ENCODE data around the gene NEURL4. TPM values are rescaled to one million over a fixed set of nuclear protein-coding genes. Genes with fewer than 3 reads are reported as not detected.

Gene NEURL4
- total RNA-seq, 1 donor from 2014 or later = 75.2 TPM

DNA sequence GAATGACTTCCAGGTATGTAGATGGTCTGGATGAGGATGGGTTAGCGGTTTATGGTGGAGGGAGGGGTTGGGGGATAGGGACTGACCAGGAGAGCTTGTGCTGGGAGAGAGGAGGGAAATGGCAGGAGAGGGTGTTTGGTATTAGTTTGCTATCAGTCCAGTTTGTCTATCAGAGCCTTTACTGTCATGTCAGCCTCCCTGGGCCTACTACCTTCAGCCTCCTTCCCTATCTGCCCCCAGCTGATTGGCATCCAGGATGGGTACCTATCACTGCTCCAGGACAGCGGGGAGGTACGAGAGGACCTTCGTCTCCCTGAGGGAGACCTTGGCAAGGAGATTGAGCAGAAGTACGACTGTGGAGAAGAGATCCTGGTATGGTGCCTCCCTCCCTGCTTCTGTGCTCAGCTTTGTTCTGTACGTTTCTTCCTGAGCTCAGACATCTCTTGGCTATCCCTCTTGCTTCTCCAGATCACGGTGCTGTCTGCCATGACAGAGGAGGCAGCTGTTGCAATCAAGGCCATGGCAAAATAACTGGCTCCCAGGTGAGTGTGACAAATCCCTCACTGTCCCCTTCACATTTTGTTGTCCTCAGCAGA is 17.9 kb downstream of the NEURL4 start:
- Mint-ChIP-seq H3K9me3 (ENCODE audit: low read depth) (no peaks in the 10 kb centered on the region), H3K36me3 (ENCODE audit: insufficient read depth) (peaks cover 24% of the 10 kb centered on the region), H3K4me1 (ENCODE audit: low read depth) (peaks cover 25% of the 10 kb centered on the region), H3K27ac (no peak overlapping the region), H3K27me3 (no peaks in the 10 kb centered on the region), H3K4me3 (ENCODE audit: low read depth) (no peak overlapping the region)
- no peak for DNase-seq (ENCODE audit: low spot score, unreplicated experiment)
- TF ChIP-seq, protein P1, sequence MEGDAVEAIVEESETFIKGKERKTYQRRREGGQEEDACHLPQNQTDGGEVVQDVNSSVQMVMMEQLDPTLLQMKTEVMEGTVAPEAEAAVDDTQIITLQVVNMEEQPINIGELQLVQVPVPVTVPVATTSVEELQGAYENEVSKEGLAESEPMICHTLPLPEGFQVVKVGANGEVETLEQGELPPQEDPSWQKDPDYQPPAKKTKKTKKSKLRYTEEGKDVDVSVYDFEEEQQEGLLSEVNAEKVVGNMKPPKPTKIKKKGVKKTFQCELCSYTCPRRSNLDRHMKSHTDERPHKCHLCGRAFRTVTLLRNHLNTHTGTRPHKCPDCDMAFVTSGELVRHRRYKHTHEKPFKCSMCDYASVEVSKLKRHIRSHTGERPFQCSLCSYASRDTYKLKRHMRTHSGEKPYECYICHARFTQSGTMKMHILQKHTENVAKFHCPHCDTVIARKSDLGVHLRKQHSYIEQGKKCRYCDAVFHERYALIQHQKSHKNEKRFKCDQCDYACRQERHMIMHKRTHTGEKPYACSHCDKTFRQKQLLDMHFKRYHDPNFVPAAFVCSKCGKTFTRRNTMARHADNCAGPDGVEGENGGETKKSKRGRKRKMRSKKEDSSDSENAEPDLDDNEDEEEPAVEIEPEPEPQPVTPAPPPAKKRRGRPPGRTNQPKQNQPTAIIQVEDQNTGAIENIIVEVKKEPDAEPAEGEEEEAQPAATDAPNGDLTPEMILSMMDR (IDR thresholded peaks at IDR 0.05; ENCODE audit: unreplicated experiment) = no peak

DNA sequence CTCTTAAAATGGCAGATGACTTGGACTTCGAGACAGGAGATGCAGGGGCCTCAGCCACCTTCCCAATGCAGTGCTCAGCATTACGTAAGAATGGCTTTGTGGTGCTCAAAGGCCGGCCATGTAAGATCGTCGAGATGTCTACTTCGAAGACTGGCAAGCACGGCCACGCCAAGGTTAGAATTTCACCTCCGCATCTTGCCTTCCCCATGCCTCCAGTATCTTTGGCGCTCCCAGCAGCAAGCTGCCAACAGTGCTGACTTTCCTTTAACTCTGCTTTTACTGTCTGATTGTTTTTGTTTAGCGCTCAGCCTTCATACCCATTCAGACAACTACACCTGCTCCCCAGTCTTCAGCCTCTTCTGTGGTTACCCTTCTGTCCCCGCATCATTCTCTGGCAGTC is 19.5 kb downstream of the NEURL4 start:
- peak overlapping the region; percentile 92 for H3K27ac Mint-ChIP-seq
- TF ChIP-seq, protein P1 (IDR thresholded peaks at IDR 0.05; ENCODE audit: unreplicated experiment) = no peak
- H3K4me3 Mint-ChIP-seq (ENCODE audit: low read depth) = peak overlapping the region; percentile 93
- peaks cover 24% of the 10 kb centered on the region for H3K4me1 Mint-ChIP-seq (ENCODE audit: low read depth)
- peaks cover 24% of the 10 kb centered on the region for H3K36me3 Mint-ChIP-seq (ENCODE audit: insufficient read depth)
- DNase-seq (ENCODE audit: low spot score, unreplicated experiment) = no peak
- no peaks in the 10 kb centered on the region for H3K9me3 Mint-ChIP-seq (ENCODE audit: low read depth)
- H3K27me3 Mint-ChIP-seq = no peaks in the 10 kb centered on the region

DNA sequence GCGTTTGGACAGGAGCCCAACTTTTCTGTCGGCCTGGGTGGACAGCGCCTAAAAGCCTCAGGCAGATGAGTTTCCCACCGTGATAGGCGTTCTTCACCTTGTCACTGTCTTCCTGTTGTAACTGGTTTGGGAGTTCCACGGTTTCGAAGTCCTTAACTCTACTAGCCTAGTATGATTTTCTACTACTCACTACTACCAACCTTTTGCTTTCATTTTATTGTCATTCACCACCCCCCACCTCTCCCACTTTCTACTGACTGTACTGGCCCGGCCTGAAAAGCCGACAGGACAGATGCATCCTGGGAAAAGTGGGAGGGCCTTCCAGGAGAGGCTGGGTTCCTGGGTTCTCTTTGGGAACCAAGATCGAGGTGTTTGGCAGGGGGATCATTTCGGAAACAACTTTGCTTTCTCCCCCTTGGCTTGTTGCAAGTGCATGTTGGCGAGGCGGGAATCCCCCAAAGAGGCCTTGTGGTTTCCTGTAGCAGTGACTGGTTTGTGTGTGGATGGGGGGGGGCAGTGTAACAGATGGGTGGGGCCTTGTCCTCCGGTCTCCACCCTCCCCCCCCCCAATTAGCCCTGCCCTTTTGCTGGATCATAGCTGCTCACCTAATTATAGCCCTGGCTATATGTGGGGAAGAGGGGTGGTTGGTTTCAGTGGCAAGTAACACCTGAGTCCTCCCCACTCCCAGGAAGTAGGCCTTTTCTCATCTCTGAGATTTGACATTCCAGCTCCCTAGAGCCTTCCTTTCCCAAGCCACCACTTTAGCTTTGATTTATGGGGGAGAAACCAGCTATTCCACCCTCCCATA is 20.3 kb downstream of the NEURL4 start:
- H3K9me3 Mint-ChIP-seq (ENCODE audit: low read depth) = no peaks in the 10 kb centered on the region
- peak overlapping the region; percentile 97 for H3K27ac Mint-ChIP-seq
- no peaks in the 10 kb centered on the region for H3K27me3 Mint-ChIP-seq
- H3K4me1 Mint-ChIP-seq (ENCODE audit: low read depth) = peaks cover 19% of the 10 kb centered on the region
- peak overlapping the region; percentile 93 for H3K4me3 Mint-ChIP-seq (ENCODE audit: low read depth)
- TF ChIP-seq, protein P1 (IDR thresholded peaks at IDR 0.05; ENCODE audit: unreplicated experiment) = no peak
- no peak for DNase-seq (ENCODE audit: low spot score, unreplicated experiment)
- H3K36me3 Mint-ChIP-seq (ENCODE audit: insufficient read depth) = peaks cover 24% of the 10 kb centered on the region

DNA sequence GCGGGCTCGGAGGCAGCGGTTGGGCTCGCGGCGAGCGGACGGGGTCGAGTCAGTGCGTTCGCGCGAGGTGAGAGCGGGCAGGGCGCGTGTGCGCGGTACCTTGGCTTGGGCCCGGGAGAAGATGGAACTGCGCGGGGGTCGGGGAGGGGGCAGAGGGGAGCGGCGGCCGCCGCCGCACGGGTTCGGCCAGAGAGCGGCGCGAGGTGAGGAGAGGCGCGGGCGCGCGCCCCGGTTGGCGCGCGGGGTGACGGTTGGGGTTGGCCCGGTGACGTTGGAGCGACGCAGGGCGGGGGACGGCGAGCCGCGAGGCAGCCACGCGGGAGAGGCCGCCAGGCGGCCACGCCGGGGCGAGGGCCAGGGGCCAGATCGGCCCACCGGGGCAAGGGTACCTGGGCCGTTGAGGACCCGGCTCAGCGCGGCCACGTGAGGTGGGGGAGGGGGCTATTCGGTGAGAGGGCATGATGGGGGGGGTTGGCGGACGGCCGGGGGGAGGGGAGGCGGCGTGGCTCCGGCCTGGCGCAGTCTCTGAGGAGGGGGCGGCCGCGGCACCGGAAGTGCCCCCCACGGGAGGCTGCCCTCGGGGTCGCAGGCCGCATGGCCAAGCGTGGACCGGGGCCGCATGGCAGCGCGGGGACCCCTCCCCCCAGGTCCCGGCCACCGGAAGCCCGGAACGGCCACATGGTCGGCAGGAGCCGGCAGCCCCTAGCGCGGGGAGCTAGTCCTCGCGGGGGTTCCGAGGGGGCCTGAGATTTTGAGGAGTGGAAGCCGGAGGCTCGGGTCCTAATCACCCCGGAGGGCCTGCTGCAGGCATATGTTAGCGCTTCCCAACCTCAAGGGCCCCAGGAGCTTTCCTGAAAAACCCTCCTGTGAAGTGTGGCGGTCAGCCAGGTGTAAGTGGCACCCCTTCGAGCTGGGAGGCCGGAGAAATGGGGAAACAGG is 21.2 kb downstream of the NEURL4 start:
- Mint-ChIP-seq H3K27ac (peak overlapping the region; percentile 99), H3K27me3 (no peaks in the 10 kb centered on the region), H3K9me3 (ENCODE audit: low read depth) (no peaks in the 10 kb centered on the region), H3K36me3 (ENCODE audit: insufficient read depth) (peaks cover 21% of the 10 kb centered on the region), H3K4me1 (ENCODE audit: low read depth) (peaks cover 19% of the 10 kb centered on the region), H3K4me3 (ENCODE audit: low read depth) (peak overlapping the region; percentile 93)
- TF ChIP-seq, protein P1 (IDR thresholded peaks at IDR 0.05; ENCODE audit: unreplicated experiment) = peak; percentile 27
- peak; percentile 35 for DNase-seq (ENCODE audit: low spot score, unreplicated experiment)

All from progenitor cell of endocrine pancreas (in vitro differentiated cells).